RPMI7951 (cell line): Measurements from ENCODE around the gene ZNF219. TPM values are rescaled to one million over a fixed set of nuclear protein-coding genes. Genes with fewer than 3 reads are reported as not detected.
A peak's percentile ranks its signal among the peaks of the same experiment; 100 is the strongest.

Source experiments
- DNase-seq: peaks from one replicate; pipeline ENCODE4 v3.0.0-alpha.2; 2012; ENCODE audit warnings: low read depth
- total RNA-seq: library from RNA; depleted of rRNA; stranded (reverse); fragments of >200 nt; shearing (Covaris generic); gene quantifications from 2 replicates; pipeline ENCODE4 v1.2.3, GENCODE V29; 2014

Gene ZNF219
- total RNA-seq, 1 experiment from 2014 or later, result 2.9 TPM

DNA sequence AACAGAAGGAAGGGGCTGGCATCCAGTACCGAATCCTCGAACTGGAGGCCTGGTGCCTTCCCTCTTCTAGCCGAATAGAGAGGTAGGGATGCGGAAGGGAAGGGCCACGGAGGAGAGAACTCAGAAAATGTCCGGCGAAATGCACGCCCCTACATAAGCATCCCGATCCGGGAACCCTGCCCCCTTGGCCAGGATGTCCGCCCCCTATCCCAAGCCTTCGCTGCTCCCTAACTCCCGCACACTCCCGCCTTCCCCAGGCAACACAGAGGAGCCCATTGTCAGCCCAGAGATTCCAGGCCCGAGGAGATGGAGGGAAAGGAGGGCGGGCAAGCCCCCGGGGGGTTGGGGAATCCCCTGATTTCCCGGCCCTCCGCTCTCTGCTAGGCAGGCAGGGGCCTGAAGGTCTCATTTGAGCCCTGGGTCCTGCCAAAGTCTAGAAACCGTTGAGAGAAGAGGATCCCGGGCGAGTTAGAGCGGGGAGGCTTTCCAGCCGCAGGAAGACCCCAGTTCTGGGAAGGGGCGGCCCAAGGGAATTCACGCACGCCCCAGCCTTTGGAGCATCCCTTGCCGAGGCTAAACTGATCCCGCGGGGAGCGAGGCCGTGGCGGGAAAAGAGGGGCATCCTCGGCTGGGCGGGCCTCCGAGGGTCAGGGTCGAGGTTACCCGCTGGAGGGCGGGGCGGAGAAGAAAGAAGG is 28.9 kb downstream of the ZNF219 start:
- peak; percentile 62 for DNase-seq

GRCh38 chr14:21068521-21069387 is 29.7 kb downstream of the ZNF219 start:
- DNase-seq, result peak; percentile 56

DNA sequence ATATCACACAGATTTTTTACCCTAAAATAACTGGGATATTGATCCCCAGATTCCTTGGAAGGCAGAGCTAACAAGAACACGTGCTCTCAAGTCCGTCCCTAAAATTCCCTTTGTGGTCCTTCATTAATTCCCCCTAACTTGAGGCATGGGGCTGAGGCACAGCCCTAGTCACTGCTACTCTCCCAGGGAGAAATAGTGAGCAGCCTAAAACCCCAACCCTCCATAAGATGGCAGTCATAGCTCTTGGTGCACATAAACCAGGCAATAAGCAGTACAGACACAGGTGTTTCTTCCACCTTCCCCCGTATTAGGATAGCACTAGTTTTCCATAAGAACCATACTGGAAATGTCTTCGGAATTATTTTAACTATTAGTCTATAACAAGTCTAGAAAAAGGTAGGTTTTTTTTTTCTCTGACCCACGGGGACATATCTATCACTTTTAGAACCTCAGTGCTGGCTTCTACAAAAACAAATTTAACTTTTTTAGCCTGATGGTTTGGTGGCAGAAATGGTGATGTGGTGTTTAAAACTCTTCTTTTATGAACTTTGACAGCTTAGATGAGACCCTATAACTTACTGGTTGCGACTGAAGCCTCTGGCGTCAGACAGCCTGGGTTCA is 31.5 kb downstream of the ZNF219 start:
- DNase-seq, result no peak

DNA sequence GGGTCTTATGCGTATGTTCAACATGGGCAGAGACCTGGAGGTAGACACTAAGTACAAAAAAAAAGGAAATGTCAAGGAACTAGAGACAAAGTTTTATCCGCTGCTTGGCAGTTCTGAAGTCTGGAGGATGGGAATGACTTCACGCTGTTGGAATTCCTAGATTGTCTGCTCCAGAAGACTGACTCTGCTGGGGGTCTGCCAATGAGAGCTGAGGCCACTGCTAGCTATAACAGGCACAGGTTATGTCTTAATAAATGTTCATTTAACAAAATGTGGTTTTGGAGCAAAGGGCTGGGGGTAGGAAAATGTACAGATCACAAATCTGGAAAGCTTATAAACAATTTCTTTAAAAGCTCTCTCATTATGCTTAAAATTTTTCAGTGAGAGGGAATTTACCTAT is 35.0 kb downstream of the ZNF219 start:
- peak; percentile 76 for DNase-seq

DNA sequence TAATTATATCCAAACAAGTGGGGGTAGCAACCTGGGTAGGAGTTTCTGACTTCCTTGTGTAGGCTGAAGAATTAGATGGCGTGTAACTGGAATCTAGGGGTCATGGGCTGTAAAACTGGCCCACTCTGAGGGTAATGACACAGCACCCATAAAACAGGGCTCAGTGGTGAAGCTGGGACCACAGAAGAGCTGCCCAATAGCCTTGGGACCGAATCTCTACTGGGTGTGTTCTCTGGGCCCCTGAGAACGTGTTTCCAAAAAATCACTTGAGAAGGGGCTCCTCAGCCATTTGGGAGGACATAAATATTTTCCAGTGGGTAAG is 37.1 kb downstream of the ZNF219 start:
- no peak for DNase-seq

GRCh38 chr14:21060614-21061346 is 37.7 kb downstream of the ZNF219 start:
- no peak for DNase-seq

GRCh38 chr14:21059842-21060613 is 38.4 kb downstream of the ZNF219 start:
- DNase-seq, result peak; percentile 69

- no peak for DNase-seq
Measured at GRCh38 chr14:21058903-21059302, 39.6 kb downstream of the ZNF219 start.

- no peak for DNase-seq
Measured at GRCh38 chr14:21057803-21058675, 40.4 kb downstream of the ZNF219 start, which contains the start of gene RNASE8. TSS of gene RNASE8 (plus strand) at chr14:21057822. CDS start at chr14:21057893, 71 bp downstream.

GRCh38 chr14:21056520-21057163 is 41.8 kb downstream of the ZNF219 start:
- peak; percentile 66 for DNase-seq

DNA sequence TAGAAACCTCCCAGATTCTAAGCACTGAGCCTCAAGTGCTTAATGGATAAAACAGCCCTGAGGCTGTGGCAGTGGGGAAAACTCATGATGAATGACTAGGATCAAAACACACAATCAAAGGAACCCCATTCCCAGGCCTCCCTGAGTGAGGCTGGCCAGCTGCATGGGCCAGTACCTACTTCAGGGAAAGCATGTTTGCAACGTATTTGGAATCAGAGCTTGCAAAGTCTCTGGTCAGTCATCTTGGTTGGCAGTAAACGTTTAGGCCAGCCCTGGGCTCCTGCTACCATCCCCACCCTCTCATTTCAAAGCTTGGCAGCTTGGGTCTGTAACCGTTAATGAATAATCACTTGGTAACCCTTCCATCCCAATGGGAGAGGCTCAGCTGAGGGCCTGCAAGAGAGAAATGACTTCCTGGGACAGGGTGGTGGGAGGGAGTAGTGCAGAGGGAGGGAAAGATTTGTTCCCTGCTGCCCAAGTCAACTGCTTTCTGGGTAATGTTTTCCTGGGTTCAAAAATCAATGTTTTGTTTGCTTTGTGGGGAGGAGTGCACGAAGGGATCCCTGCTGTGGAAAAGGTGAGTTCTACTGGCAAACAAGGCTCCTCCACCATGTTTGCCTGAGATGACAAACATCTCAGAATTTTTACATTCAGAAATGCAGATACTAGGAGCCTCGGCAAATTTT is 42.9 kb downstream of the ZNF219 start:
- DNase-seq, result no peak

- DNase-seq, result no peak
Measured at GRCh38 chr14:21054768-21055145, 43.7 kb downstream of the ZNF219 start.

DNA sequence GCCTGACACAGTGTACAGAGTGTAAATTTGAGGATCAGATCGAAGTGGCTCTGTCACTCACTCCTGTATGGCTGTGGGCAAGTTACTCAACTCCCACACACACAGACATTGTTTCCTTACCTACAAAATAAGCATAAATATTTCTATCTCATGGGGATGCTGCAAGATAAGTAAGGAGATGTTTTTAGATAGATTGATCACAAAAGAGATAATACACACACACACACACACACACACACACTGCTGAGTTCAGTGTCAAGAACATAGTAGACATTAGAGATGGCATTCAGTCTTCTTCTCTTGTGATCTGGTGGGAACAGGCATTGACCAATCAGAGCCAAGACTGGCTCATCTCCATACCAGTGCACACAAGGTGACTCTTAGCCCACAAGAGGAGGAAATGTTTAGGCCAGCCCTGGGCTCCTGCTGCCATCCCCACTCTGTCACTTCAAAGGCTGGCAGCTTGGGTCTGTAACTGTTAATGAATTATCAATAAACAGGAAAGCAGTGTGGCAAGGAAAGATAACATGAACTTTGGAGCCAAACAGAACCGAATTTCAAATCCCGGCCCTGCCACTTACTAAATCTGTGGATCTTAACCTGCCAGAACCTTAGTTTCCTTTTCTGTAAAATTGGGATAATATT is 44.2 kb downstream of the ZNF219 start:
- no peak for DNase-seq

DNA sequence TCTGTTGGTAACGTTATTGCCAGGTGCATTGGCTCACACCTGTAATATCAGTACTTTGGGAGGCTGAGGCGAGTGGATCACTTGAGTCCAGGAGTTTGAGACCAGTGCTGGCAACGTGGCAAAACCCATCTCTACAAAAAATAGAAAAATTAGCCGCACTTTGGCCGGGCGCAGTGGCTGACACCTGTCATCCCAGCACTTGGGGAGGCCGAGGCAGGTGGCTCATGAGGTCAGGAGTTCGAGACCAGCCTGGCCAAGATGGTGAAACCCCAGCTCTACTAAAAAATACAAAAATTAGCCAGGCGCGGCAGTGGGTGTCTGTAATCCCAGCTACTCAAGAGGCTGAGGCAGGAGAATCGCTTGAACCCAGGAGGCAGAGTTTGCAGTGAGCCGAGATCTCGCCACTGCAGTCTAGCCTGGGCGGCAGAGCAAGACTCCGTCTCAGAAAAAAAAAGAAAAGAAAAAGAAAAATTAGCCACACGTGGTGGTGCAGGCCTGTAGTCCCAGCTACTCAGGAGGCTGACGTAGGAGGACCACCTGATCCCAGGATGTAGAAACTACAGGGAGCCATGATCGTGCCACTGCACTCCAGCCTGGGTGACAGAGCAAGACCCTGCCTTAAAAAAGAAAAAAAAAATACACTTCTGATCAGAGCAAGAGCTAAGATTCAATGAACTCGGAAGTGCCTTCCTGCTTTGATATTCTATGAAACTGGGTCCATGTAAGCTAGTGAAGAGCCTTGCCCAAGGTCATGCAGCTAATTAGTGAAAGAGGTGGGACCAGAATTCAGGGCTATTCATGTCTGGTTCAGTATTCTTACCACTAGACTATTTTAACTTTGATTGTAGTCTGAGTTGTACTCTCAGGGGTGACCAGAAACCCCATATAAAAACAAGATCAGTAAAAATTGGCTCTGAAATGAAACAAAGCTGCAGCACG is 45.0 kb downstream of the ZNF219 start:
- DNase-seq, result no peak

- DNase-seq, result no peak
Measured at GRCh38 chr14:21050597-21050996, 47.9 kb downstream of the ZNF219 start.

- peak; percentile 36 for DNase-seq
Measured at GRCh38 chr14:21049271-21049673, 49.2 kb downstream of the ZNF219 start.

GRCh38 chr14:21048638-21049037 is 49.8 kb downstream of the ZNF219 start:
- DNase-seq, result no peak
